Stomach (tissue), 9 donors: Measurements from ENCODE around the gene GNL1. TPM values are rescaled to one million over a fixed set of nuclear protein-coding genes. Genes with fewer than 3 reads are reported as not detected.
A peak's percentile ranks its signal among the peaks of the same experiment; 100 is the strongest.

Experiments used
- DNase-seq, 2 donors: peaks; one replicate each; pipeline versions ENCODE4 v3.0.0 to v3.0.0-alpha.2; 2013 to 2019
- H3K27ac ChIP-seq, 5 donors: fragments of 200-600 bp in 4 of 5; sonication (generic) in 4 of 5; one replicate each; pipeline ENCODE4 v1.5.1; 2013 to 2019; ENCODE audit warnings: mild to moderate bottlenecking in 1 of 5, moderate library complexity in 1 of 5
- H3K27me3 ChIP-seq, 3 donors: fragments of 200-600 bp; sonication (generic); one replicate each; pipeline ENCODE4 v1.5.1; 2017 to 2019; ENCODE audit warnings: mixed run types in 1 of 3
- H3K36me3 ChIP-seq, 4 donors: fragments of 200-600 bp; sonication (generic); 1 replicate in 3 of 4; 2 replicates in 1 of 4; pipeline ENCODE4 v1.5.1; 2016 to 2019
- H3K4me1 ChIP-seq, 4 donors: fragments of 200-600 bp; sonication (generic); one replicate each; pipeline ENCODE4 v1.5.1; 2016 to 2019
- H3K4me3 ChIP-seq, 4 donors: fragments of 200-600 bp; sonication (generic) in 3 of 4; one replicate each; pipeline ENCODE4 v1.5.1; 2016 to 2019; ENCODE audit warnings: mild to moderate bottlenecking in 1 of 4
- H3K9me3 ChIP-seq, 4 donors: fragments of 200-600 bp; sonication (generic); one replicate each; pipeline ENCODE4 v1.5.1; 2016 to 2019
- CTCF ChIP-seq, 7 experiments: fragments of 450-650 bp in 4 of 7; fragments of 200-600 bp in 3 of 7; sonication (generic) in 3 of 7; IDR thresholded peaks; one replicate each; pipeline ENCODE4 v1.5.1; 2016 to 2019; ENCODE audit warnings: antibody characterized with exemption in 7 of 7, control low read depth in 2 of 7, mild to moderate bottlenecking in 1 of 7
- EP300 ChIP-seq: sonication (generic); formaldehyde crosslinking; IDR thresholded peaks from one replicate; pipeline ENCODE4 v1.6.1; 2017; ENCODE audit warnings: antibody characterized with exemption
- POLR2A ChIP-seq, 4 donors: fragments of 450-650 bp; IDR thresholded peaks; one replicate each; pipeline ENCODE4 v1.6.1; 2016; ENCODE audit warnings: antibody characterized with exemption in 4 of 4, control low read depth in 2 of 4, mild to moderate bottlenecking in 1 of 4, moderate library complexity in 1 of 4
- POLR2AphosphoS5 ChIP-seq, 3 donors: sonication (generic); formaldehyde crosslinking; IDR thresholded peaks; one replicate each; pipeline ENCODE4 v1.6.1; 2016; ENCODE audit warnings: antibody characterized with exemption in 3 of 3
- WGBS, 5 donors: extraction: QIAGEN DNeasy Blood & Tissue Kit in 3 of 5; methylation state at CpG; one replicate each; pipeline versions ENCODE4 v1.1.5 to v1.1.7; 2013 to 2018; 5-methylcytosine and 5-hydroxymethylcytosine counted together
- intact Hi-C: fragments of 100-400 bp; cut with DNase I; formaldehyde crosslinking; loops from one replicate; pipeline ENCODE4 v1.15.1; 2023; ENCODE audit warnings: low total_unique reads
- polyA plus RNA-seq, 3 donors: library from polyadenylated mRNA; stranded (reverse); fragments of 200-250 nt; gene quantifications; one replicate each; pipeline ENCODE4 v1.2.3, GENCODE V29; 2013
- total RNA-seq, 5 donors: library from RNA; depleted of rRNA; stranded (reverse); fragments of >200 nt; gene quantifications; one replicate each; pipeline versions ENCODE4 v1.1.0 to v1.2.3, GENCODE V29; 2014 to 2016
- donor health status: healthy with polysubstance abuse.
- donor health status: Bipolar disorder and iron deficiency.
- donor health status: healthy.

GNL1 gene
- total and polyA plus RNA-seq, 8 donors: 12.7 to 53.3 (median 31.2) TPM

- intact Hi-C loops: no loop called here
Measured at GRCh38 chr6:30572148-30572547, 15.9 kb upstream of the GNL1 start.

GRCh38 chr6:30571762-30572082, 15.4 kb upstream of the GNL1 start:
- DNase-seq: no peak
- no peak for TF ChIP-seq POLR2A (IDR thresholded peaks at IDR 0.05)
- TF ChIP-seq POLR2AphosphoS5 (IDR thresholded peaks at IDR 0.05): no peak
- TF ChIP-seq EP300: no peak
- no peak for TF ChIP-seq CTCF (IDR thresholded peaks at IDR 0.05)
- H3K27me3 ChIP-seq: no peaks in the 10 kb centered on the region
- H3K36me3 ChIP-seq: peaks cover 0 to 23% (median 5%) of the 10 kb centered on the region in 4 donors
- peak overlapping the region; percentile 65 to 87 (median 76) for H3K4me3 ChIP-seq
- peak overlapping the region; percentile 89 to 96 (median 93) for H3K27ac ChIP-seq
- no peaks in the 10 kb centered on the region for H3K9me3 ChIP-seq
- WGBS, 5 donors: 0 to 1% (median 0%) methylated on average over 8 of the region's 8 CpGs
- peaks cover 32 to 69% (median 53%) of the 10 kb centered on the region in 4 donors for H3K4me1 ChIP-seq
- intact Hi-C loops: no loop called here

More at GRCh38 chr6:30572148-30572547, 15.9 kb upstream of the GNL1 start:
- H3K9me3 ChIP-seq: no peaks in the 10 kb centered on the region
- no peak for DNase-seq
- H3K36me3 ChIP-seq: peaks cover 0 to 27% (median 9%) of the 10 kb centered on the region in 4 donors
- no peak for TF ChIP-seq EP300
- TF ChIP-seq POLR2AphosphoS5 (IDR thresholded peaks at IDR 0.05): no peak
- no peak for TF ChIP-seq POLR2A (IDR thresholded peaks at IDR 0.05)
- no peak for TF ChIP-seq CTCF (IDR thresholded peaks at IDR 0.05)
- no peaks in the 10 kb centered on the region for H3K27me3 ChIP-seq
- H3K27ac ChIP-seq: peak overlapping the region in 4 of 5 donors; percentile 89 to 96 (median 92)
- H3K4me3 ChIP-seq: peak overlapping the region; percentile 65 to 87 (median 76)
- H3K4me1 ChIP-seq: peaks cover 32 to 69% (median 53%) of the 10 kb centered on the region in 4 donors

GRCh38 chr6:30571075-30571761, 14.9 kb upstream of the GNL1 start, which contains the start of gene ABCF1:
ABCF1 (plus strand) TSS chr6:30571442; CDS start chr6:30571488, 46 bp downstream.
- TF ChIP-seq POLR2A (IDR thresholded peaks at IDR 0.05) (peak in 1 of 4 donors; percentile 38), EP300 (no peak), CTCF (IDR thresholded peaks at IDR 0.05) (no peak), POLR2AphosphoS5 (IDR thresholded peaks at IDR 0.05) (peak; percentile 87 to 97 (median 96))
- peaks cover 0 to 19% (median under 1%) of the 10 kb centered on the region in 4 donors for H3K36me3 ChIP-seq
- WGBS, 5 donors: 0 to 1% (median 0%) methylated on average over 45 to 59 of the region's 59 CpGs
- intact Hi-C loops: no loop called here
- H3K9me3 ChIP-seq: no peaks in the 10 kb centered on the region
- DNase-seq: peak; percentile 100
- H3K27ac ChIP-seq: peak within 1 kb of the TSS; percentile 89 to 96 (median 93)
- peak within 1 kb of the TSS; percentile 65 to 87 (median 76) for H3K4me3 ChIP-seq
- H3K27me3 ChIP-seq: no peaks in the 10 kb centered on the region
- peaks cover 32 to 69% (median 53%) of the 10 kb centered on the region in 4 donors for H3K4me1 ChIP-seq

- intact Hi-C loops: no loop called here
- H3K36me3 ChIP-seq: peaks cover 0 to 16% (median 0%) of the 10 kb centered on the region in 4 donors
- no peak for DNase-seq
- H3K4me1 ChIP-seq: peaks cover 32 to 66% (median 52%) of the 10 kb centered on the region in 4 donors
- H3K27ac ChIP-seq: peak overlapping the region; percentile 89 to 96 (median 92)
- H3K27me3 ChIP-seq: no peaks in the 10 kb centered on the region
- H3K9me3 ChIP-seq: no peaks in the 10 kb centered on the region
- TF ChIP-seq CTCF (IDR thresholded peaks at IDR 0.05) (no peak), EP300 (no peak), POLR2AphosphoS5 (IDR thresholded peaks at IDR 0.05) (no peak)
- 0 to 2% (median 1%) methylated on average over 18 of the region's 18 CpGs for WGBS, 5 donors
- peak overlapping the region; percentile 65 to 87 (median 76) for H3K4me3 ChIP-seq
Measured at GRCh38 chr6:30570740-30571074, 14.4 kb upstream of the GNL1 start.
